Left renal cortex interstitium (tissue), 4 donors: ENCODE measurements around the gene U2AF2. TPM values are rescaled to one million over a fixed set of nuclear protein-coding genes. Genes with fewer than 3 reads are reported as not detected.

Experiments
- DNase-seq, 4 donors: peaks; one replicate each; pipeline ENCODE4 v3.0.0-alpha.2; 2013; ENCODE audit warnings: low read depth in 4 of 4, low spot score in 2 of 4, missing footprints in 1 of 4
- polyA plus RNA-seq, 4 donors: library from polyadenylated mRNA; unstranded; fragments of 120-200 nt; gene quantifications; one replicate each; pipeline ENCODE4 v1.2.1, GENCODE V29; 2013; ENCODE audit not compliant: insufficient read length in 4 of 4

The U2AF2 gene
- polyA plus RNA-seq, 4 donors = 150 to 257 (median 198) TPM

- no peak for DNase-seq
These were observed 18.6 kb downstream of the U2AF2 start for GRCh38 chr19:55673465-55673864.

- DNase-seq = no peak
These were observed 19.1 kb downstream of the U2AF2 start for GRCh38 chr19:55673889-55674288.

GRCh38 chr19:55674459-55674840 is 19.6 kb downstream of the U2AF2 start:
- DNase-seq = no peak

GRCh38 chr19:55674841-55675660 is 20.2 kb downstream of the U2AF2 start, which contains the start of gene EPN1:
EPN1 (plus strand) TSS chr19:55675226; CDS start chr19:55678628, 3,402 bp downstream.
- peak; percentile 56 to 89 (median 82) for DNase-seq

GRCh38 chr19:55675661-55676354 is 21.0 kb downstream of the U2AF2 start:
- DNase-seq = no peak

GRCh38 chr19:55676383-55676782 is 21.5 kb downstream of the U2AF2 start:
- no peak for DNase-seq

GRCh38 chr19:55676889-55677505 is 22.2 kb downstream of the U2AF2 start:
- DNase-seq = no peak

GRCh38 chr19:55677572-55678028 is 22.8 kb downstream of the U2AF2 start:
- no peak for DNase-seq

GRCh38 chr19:55678121-55678671 is 23.4 kb downstream of the U2AF2 start:
- DNase-seq = no peak

GRCh38 chr19:55679343-55680257 is 24.8 kb downstream of the U2AF2 start:
- DNase-seq = no peak

GRCh38 chr19:55680339-55681130 is 25.7 kb downstream of the U2AF2 start:
- DNase-seq = no peak

GRCh38 chr19:55681131-55682092 is 26.6 kb downstream of the U2AF2 start:
- no peak for DNase-seq

GRCh38 chr19:55683449-55684261 is 28.8 kb downstream of the U2AF2 start:
- DNase-seq = no peak

- no peak for DNase-seq
These were observed 30.3 kb downstream of the U2AF2 start for GRCh38 chr19:55684946-55685681.

- DNase-seq = no peak
These were observed 30.9 kb downstream of the U2AF2 start for GRCh38 chr19:55685776-55686175.

GRCh38 chr19:55686311-55687050 is 31.6 kb downstream of the U2AF2 start:
- no peak for DNase-seq
